Breast epithelium (tissue), 3 donors: ENCODE measurements around the gene GPR183.

Experiments
- CTCF ChIP-seq, 3 donors: fragments of 450-650 bp; IDR thresholded peaks; one replicate each; pipeline ENCODE4 v1.5.1; 2016 to 2017; ENCODE audit warnings: antibody characterized with exemption in 3 of 3, mild to moderate bottlenecking in 3 of 3, moderate library complexity in 3 of 3
- POLR2A ChIP-seq: fragments of 450-650 bp; IDR thresholded peaks from one replicate; pipeline ENCODE4 v1.6.1; 2016; ENCODE audit warnings: antibody characterized with exemption, mild to moderate bottlenecking, moderate library complexity
- POLR2AphosphoS5 ChIP-seq, 3 donors: sonication (generic); formaldehyde crosslinking; IDR thresholded peaks; one replicate each; pipeline ENCODE4 v1.6.1; 2017; ENCODE audit warnings: antibody characterized with exemption in 3 of 3

GRCh38 chr13:99335087-99335486, 27.9 kb upstream of the GPR183 start:
- TF ChIP-seq CTCF (IDR thresholded peaks at IDR 0.05), result no peak
- no peak for TF ChIP-seq POLR2A
- TF ChIP-seq POLR2AphosphoS5 (IDR thresholded peaks at IDR 0.05), result no peak
